A549 (cell line): ENCODE measurements around the gene PRSS58. TPM values are rescaled to one million over a fixed set of nuclear protein-coding genes. Genes with fewer than 3 reads are reported as not detected.

ENCODE experiments used
- ATAC-seq, 2 experiments: fragments of 200-7000 bp in 1 of 2; fragments of >200 bp in 1 of 2; cut with Nextera tagmentation in 1 of 2; cut with Tn5 transposase in 1 of 2; 3 replicates each; pipeline versions ENCODE4 v1.8.0 to v1.9.1; 2018 to 2020; ENCODE audit warnings: mild to moderate bottlenecking in 1 of 2, moderate library complexity in 1 of 2
- CTCF ChIA-PET: fragments of 300-600 bp; sonication (Branson Sonifier 250); formaldehyde crosslinking; extraction: SDS; loops from one replicate; lab custom pipeline; 2021; ENCODE audit warnings: antibody characterized with exemption, inconsistent platforms; lab: Yijun Ruan, JAX
- POLR2A ChIA-PET: fragments of 350-600 bp; formaldehyde crosslinking; extraction: SDS; loops from one replicate; lab custom pipeline; 2021; ENCODE audit warnings: antibody characterized with exemption, inconsistent platforms; lab: Yijun Ruan, JAX
- DNase-seq, 2 experiments: peaks; one replicate each; pipeline versions ENCODE4 v3.0.0 to v3.0.0-alpha.2; 2011 to 2016; ENCODE audit warnings: low read depth in 1 of 2, low spot score in 1 of 2
- FAIRE-seq: peaks from 2 replicates; lab custom pipeline; 2011; peaks lifted over from hg19 to GRCh38; lab: Jason Lieb, UNC
- H3K27ac ChIP-seq, 2 experiments: fragments of >200 bp; sonication (Bioruptor Twin); formaldehyde crosslinking; 3 replicates each; pipeline ENCODE4 v1.5.1; 2016 to 2017
- H3K4me1 ChIP-seq: fragments of >200 bp; sonication (Bioruptor Twin); formaldehyde crosslinking; 3 replicates; pipeline ENCODE4 v1.6.1; 2016
- H3K4me2 ChIP-seq: fragments of >200 bp; sonication (Bioruptor Twin); formaldehyde crosslinking; 3 replicates; pipeline ENCODE4 v1.6.1; 2016
- H3K4me3 ChIP-seq: fragments of >200 bp; sonication (Bioruptor Twin); formaldehyde crosslinking; 3 replicates; pipeline ENCODE4 v1.5.1; 2016
- H3K9me3 ChIP-seq: fragments of >200 bp; sonication (Bioruptor Twin); formaldehyde crosslinking; 3 replicates; pipeline ENCODE4 v1.6.1; 2016
- CBX2 ChIP-seq: fragments of 200-600 bp; sonication (generic); IDR thresholded peaks from 2 replicates; pipeline ENCODE4 v1.6.1; 2016; ENCODE audit warnings: low read depth, mild to moderate bottlenecking, borderline replicate concordance
- CHD4 ChIP-seq: fragments of 200-600 bp; sonication (generic); IDR thresholded peaks from 2 replicates; pipeline ENCODE4 v1.6.1; 2016; ENCODE audit warnings: antibody characterized with exemption, mild to moderate bottlenecking, borderline replicate concordance
- E2F6 ChIP-seq: IDR thresholded peaks from 2 replicates; pipeline ENCODE4 v1.6.1; 2012; ENCODE audit warnings: low read depth, borderline replicate concordance
- EHF ChIP-seq: fragments of 250-450 bp; sonication (Bioruptor Pico); IDR thresholded peaks from 2 replicates; pipeline ENCODE4 v1.5.0; 2020; ENCODE audit warnings: mild to moderate bottlenecking
- EHMT2 ChIP-seq: fragments of 200-600 bp; sonication (generic); IDR thresholded peaks from 2 replicates; pipeline ENCODE4 v1.6.1; 2016; ENCODE audit warnings: antibody characterized with exemption, low read depth, mild to moderate bottlenecking, moderate library complexity
- ELK1 ChIP-seq: fragments of 150-350 bp; IDR thresholded peaks from 2 replicates; pipeline ENCODE4 v1.6.1; 2014; ENCODE audit warnings: low read depth, mild to moderate bottlenecking, low read length
- FOSB ChIP-seq: fragments of 250-450 bp; sonication (Bioruptor Pico); IDR thresholded peaks from 2 replicates; pipeline ENCODE4 v1.5.0; 2020; ENCODE audit warnings: mild to moderate bottlenecking, moderate library complexity
- HDAC2 ChIP-seq: fragments of 200-600 bp; sonication (generic); IDR thresholded peaks from 2 replicates; pipeline ENCODE4 v1.6.1; 2016
- JUNB ChIP-seq: fragments of >200 bp; sonication (Bioruptor Twin); formaldehyde crosslinking; IDR thresholded peaks from 2 replicates; pipeline ENCODE4 v1.6.1; 2016
- MAFK ChIP-seq: fragments of 450-650 bp; IDR thresholded peaks from 2 replicates; pipeline ENCODE4 v1.6.1; 2014; ENCODE audit not compliant: partially characterized antibody
- NPAS2 ChIP-seq: fragments of 250-450 bp; sonication (Bioruptor Pico); IDR thresholded peaks from 2 replicates; pipeline ENCODE4 v1.8.0; 2022; ENCODE audit warnings: mild to moderate bottlenecking, moderate library complexity, borderline replicate concordance
- NR3C1 ChIP-seq: fragments of >200 bp; sonication (Bioruptor Twin); formaldehyde crosslinking; IDR thresholded peaks from 3 replicates; pipeline ENCODE4 v1.6.1; 2017
- PBX3 ChIP-seq: IDR thresholded peaks from 2 replicates; pipeline ENCODE4 v1.6.1; 2012
- POLR2AphosphoS2 ChIP-seq: conservative IDR thresholded peaks from 2 replicates; pipeline ENCODE4 v1.6.1; 2012; ENCODE audit warnings: low read length, improper control_type of control experiment, inconsistent platforms
- RFX5 ChIP-seq: fragments of 450-650 bp; IDR thresholded peaks from 2 replicates; pipeline ENCODE4 v1.7.1; 2014; ENCODE audit warnings: antibody characterized with exemption, mild to moderate bottlenecking, moderate library complexity
- WGBS: methylation state at CpG from one replicate; pipeline ENCODE4 v1.1.6; 2017; ENCODE audit errors: missing lambda C conversion rate; 5-methylcytosine and 5-hydroxymethylcytosine counted together
- polyA plus RNA-seq, 4 experiments: library from polyadenylated mRNA; depleted of rRNA in 3 of 4; stranded (reverse); fragments of >200 nt; fragmentation: RNase III in 1 of 4; extraction: RNeasy Plus Mini Kit Qiagen cat#74134 plus additional on column Dnase treatment in 1 of 4; gene quantifications; 2 replicates in 3 of 4; 3 replicates in 1 of 4; pipeline ENCODE4 v1.2.3, GENCODE V29; 2011 to 2017
- small RNA-seq, 6 experiments: library from RNA; depleted of rRNA; stranded (forward); fragments of <200 nt; gene quantifications; one replicate each; pipeline ENCODE3, GENCODE V24; 2012

PRSS58 gene
- polyA plus RNA-seq, 2 of the 4 experiments (the other 2 are of a cell fraction) = not detected

DNA sequence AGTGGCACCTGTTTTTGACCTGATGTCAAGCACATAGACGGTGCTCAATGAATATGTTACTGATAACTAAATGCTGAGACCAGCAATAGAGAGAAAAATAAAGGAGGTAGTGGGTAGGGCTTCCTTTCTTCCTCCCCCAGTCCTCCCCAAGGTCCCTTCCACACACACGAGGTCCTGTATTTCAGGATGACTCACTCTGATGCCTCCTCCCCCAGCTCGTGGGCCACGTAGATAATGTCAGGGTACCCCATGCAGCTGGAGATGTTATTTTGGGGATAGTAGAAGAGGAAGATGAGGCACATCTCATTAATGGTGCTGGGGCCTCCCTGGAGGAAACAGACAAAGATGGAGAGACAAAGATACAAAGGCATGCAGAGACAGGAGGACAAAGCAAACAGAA, 17.3 kb downstream of the PRSS58 start:
- CTCF ChIA-PET = no interaction called here
- no peak for TF ChIP-seq CBX2
- no peak for TF ChIP-seq ELK1
- no peak for TF ChIP-seq HDAC2
- TF ChIP-seq NR3C1 = no peak
- TF ChIP-seq PBX3 = no peak
- TF ChIP-seq CHD4 = no peak
- no peak for TF ChIP-seq POLR2AphosphoS2
- no peak for DNase-seq
- Histone ChIP-seq H3K4me3 (no peak overlapping the region), H3K4me1 (no peaks in the 10 kb centered on the region), H3K27ac (no peak overlapping the region), H3K4me2 (no peak overlapping the region), H3K9me3 (no peaks in the 10 kb centered on the region)
- no peak for ATAC-seq
- 2% methylated on average over 4 of the region's 4 CpGs for WGBS
- POLR2A ChIA-PET = no interaction called here
- no peak for FAIRE-seq

GRCh38 chr7:142231716-142232115, 26.1 kb downstream of the PRSS58 start:
- peak; percentile 90 to 98 for ATAC-seq
- FAIRE-seq = no peak
- POLR2A ChIA-PET = no interaction called here
- TF ChIP-seq EHF (CRISPR knock-in tag) = no peak
- TF ChIP-seq E2F6 = no peak
- TF ChIP-seq MAFK = no peak
- TF ChIP-seq FOSB (CRISPR knock-in tag) = no peak
- CTCF ChIA-PET = no interaction called here
- no peak overlapping the region for H3K27ac ChIP-seq
- DNase-seq = peak; percentile 32 to 51
- H3K4me3 ChIP-seq = no peak overlapping the region
- H3K4me1 ChIP-seq = no peaks in the 10 kb centered on the region
- no peaks in the 10 kb centered on the region for H3K9me3 ChIP-seq
- WGBS = 15% methylated on average over 7 of the region's 7 CpGs
- H3K4me2 ChIP-seq = 0 out of 3 replicates have a peak overlapping the region, but pooled peaks have one; percentile 33

DNA sequence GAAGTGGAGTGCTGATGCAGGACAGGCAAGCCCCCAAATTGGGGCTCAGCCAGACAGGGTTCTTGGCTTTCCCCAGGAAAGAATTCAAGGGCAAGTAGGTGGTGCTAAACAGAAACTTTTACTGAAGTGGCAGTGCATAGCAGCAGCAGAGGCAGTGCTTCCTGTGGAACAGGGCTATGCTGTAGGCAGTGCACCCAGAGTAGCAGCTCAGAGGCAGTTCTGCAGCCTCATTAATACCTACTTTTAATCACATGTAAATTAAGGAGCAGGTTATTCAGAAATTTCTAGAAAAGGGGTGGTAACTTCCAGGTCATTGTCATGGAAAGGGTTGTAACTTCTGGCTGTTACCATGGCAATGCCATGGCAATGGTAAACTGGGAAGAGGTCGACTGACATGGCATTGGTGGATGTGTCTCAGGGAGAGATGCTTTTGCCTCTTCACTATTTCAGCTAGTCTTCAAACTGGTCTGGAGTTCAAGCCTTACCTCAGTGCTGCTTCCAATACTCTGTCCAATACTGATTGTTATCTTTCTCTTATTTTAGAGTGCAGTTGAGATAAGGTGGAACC, 29.2 kb downstream of the PRSS58 start:
- CTCF ChIA-PET = no interaction called here
- TF ChIP-seq JUNB (no peak), NPAS2 (no peak), RFX5 (no peak), EHMT2 (no peak)
- Histone ChIP-seq H3K27ac (no peak overlapping the region), H3K9me3 (no peaks in the 10 kb centered on the region), H3K4me2 (no peak overlapping the region), H3K4me3 (no peak overlapping the region), H3K4me1 (no peaks in the 10 kb centered on the region)
- FAIRE-seq (no peak), ATAC-seq (no peak), DNase-seq (no peak)
- WGBS = 0% methylated on average over 1 of the region's 1 CpG
- POLR2A ChIA-PET = no interaction called here

Small RNAs within 50 kb of the gene (small RNA-seq; reads per million reads assigned to genes)
- gene TRBV1 = 0 reads per million in 6 experiments

Other genes starting within 250 kb of the PRSS58 start
- gene MGAM2, start 146.3 kb downstream of the PRSS58 start, polyA plus RNA-seq (2011; rRNA removed) = 0.25 TPM in 2 replicates
- gene MGAM2, start 146.3 kb downstream of the PRSS58 start, polyA plus RNA-seq (2017; fragmentation: RNase III; extraction: RNeasy Plus Mini Kit Qiagen cat#74134 plus additional on column Dnase treatment) = 0.01 to 0.07 TPM in 2 of 3 replicates, not detected in the other